ENCODE results near the gene WNT6. TPM values are rescaled to one million over a fixed set of nuclear protein-coding genes. Genes with fewer than 3 reads are reported as not detected.

The WNT6 gene
- total RNA-seq, result 1 to 10 TPM in 3 of 10 donors, under 1 TPM in 7; 0.15 to 2.9 (median 0.67) TPM
- 1 to 10 TPM; 1.1 to 3.0 TPM for polyA plus RNA-seq
- long read RNA-seq, donor 1, transcript WNT6-201 (4 exons, 1,703 nt), result major isoform, 5 of 5 reads
- long read RNA-seq, donor 1, partial matches to known transcripts, result 0 of 5 reads
- long read RNA-seq, donor 1, other reads (novel, unspliced or antisense), result 0 of 5 reads
- long read RNA-seq, donor 2, partial matches to known transcripts, result 2 of 6 reads
- long read RNA-seq, donor 2, other reads (novel, unspliced or antisense), result 1 of 6 reads
- long read RNA-seq, donor 3, result 0 reads

DNA sequence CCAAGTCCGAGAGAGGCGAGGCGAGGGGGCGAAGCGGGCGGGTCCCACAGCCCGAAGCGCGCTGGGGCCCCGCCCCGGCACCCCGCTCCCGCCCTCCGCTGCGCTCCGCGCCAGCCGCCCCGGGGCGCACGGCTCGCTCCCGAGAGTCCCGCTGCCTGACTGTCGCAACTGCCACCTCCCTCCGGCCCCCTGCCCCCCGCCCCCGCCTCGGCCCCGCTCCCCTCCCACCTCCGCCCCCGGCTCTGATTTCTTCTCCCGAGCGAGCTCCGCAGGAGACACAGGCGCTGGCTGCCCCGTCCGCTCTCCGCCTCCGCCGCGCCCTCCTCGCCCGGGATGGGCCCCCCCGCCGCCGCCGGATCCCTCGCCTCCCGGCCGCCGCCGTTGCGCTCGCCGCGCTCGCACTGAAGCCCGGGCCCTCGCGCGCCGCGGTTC is at the start of gene WNT6:
Gene WNT6 (plus strand): TSS at position 250 of the 432 bp plus-strand sequence. CDS start 233 bp downstream, outside the sequence.
- Histone ChIP-seq H3K27ac (peak within 1 kb of the TSS in 3 of 10 donors; percentile 19 to 39 (median 19)), H3K36me3 (no peaks in the 10 kb centered on the region), H3K9me3 (no peaks in the 10 kb centered on the region), H3K27me3 (peaks cover 8 to 98% (median 85%) of the 10 kb centered on the region in 7 donors), H3K4me1 (peaks cover 5 to 32% (median 16%) of the 10 kb centered on the region in 9 donors), H3K4me3 (peak within 1 kb of the TSS; percentile 24 to 54 (median 42))
- 0 to 1% methylated on average over 46 to 64 of the region's 64 CpGs for WGBS, 2 donors
- DNase-seq (no peak), ATAC-seq (peak in 2 of 8 donors; percentile 15 to 29)
- TF ChIP-seq CTCF (IDR thresholded peaks at IDR 0.05), result no peak
- intact Hi-C loops (cut with DNase I), result loop anchor here in 2 of 10 donors (10.0 kb wide), 1 partner anchor 295 kb away; no protein-coding TSS in a partner anchor

GRCh38 chr2:218810256-218810655 is 49.3 kb upstream of the WNT6 start:
- Histone ChIP-seq H3K27ac (no peak overlapping the region), H3K9me3 (no peaks in the 10 kb centered on the region), H3K27me3 (no peaks in the 10 kb centered on the region), H3K4me3 (no peak overlapping the region), H3K36me3 (peaks cover 0 to 34% (median 12%) of the 10 kb centered on the region in 9 donors), H3K4me1 (peaks cover 0 to 19% (median 11%) of the 10 kb centered on the region in 9 donors)
- TF ChIP-seq CTCF (IDR thresholded peaks at IDR 0.05), result no peak
- WGBS, 2 donors, result 72 to 73% methylated on average over 2 of the region's 2 CpGs
- no peak for DNase-seq
- ATAC-seq, result no peak
- intact Hi-C loops (cut with DNase I), result no loop called here

DNA sequence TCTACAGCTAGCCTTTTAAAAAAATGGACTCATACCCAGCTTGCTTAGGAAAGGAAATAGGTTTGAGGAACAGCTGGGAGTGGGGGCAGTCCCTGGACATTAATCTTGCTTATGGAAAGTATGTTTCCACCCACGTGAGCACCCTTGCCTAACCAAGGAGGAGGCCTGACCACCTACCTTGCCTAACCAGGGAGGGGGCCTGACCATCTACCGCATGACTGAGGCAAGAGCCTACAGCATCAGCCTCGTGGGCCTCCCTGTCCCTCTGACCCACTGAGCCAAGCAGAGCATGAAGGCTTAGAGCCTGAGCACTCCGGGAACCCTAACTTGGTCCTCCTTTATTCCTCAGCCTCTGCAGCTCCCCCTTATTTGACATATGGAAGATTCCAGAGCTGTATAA is 48.2 kb upstream of the WNT6 start:
- 71 to 83% methylated on average over 4 of the region's 4 CpGs for WGBS, 2 donors
- no peaks in the 10 kb centered on the region for H3K9me3 ChIP-seq
- no peak overlapping the region for H3K27ac ChIP-seq
- no peaks in the 10 kb centered on the region for H3K27me3 ChIP-seq
- intact Hi-C loops (cut with DNase I), result no loop called here
- DNase-seq (no peak), ATAC-seq (no peak)
- H3K4me1 ChIP-seq, result peaks cover 0 to 9% (median 2%) of the 10 kb centered on the region in 9 donors
- H3K36me3 ChIP-seq, result peaks cover 0 to 45% (median 12%) of the 10 kb centered on the region in 9 donors
- no peak overlapping the region for H3K4me3 ChIP-seq
- TF ChIP-seq CTCF (IDR thresholded peaks at IDR 0.05), result no peak

GRCh38 chr2:218812096-218812815 is 47.3 kb upstream of the WNT6 start:
- Histone ChIP-seq H3K27me3 (no peaks in the 10 kb centered on the region), H3K27ac (no peak overlapping the region), H3K36me3 (peaks cover 0 to 54% (median 12%) of the 10 kb centered on the region in 9 donors), H3K4me3 (no peak overlapping the region), H3K4me1 (peaks cover 0 to under 1% (median 0%) of the 10 kb centered on the region in 9 donors), H3K9me3 (no peaks in the 10 kb centered on the region)
- ATAC-seq (no peak), DNase-seq (no peak)
- intact Hi-C loops (cut with DNase I), result no loop called here
- WGBS, 2 donors, result 97% methylated on average over 21 of the region's 21 CpGs
- TF ChIP-seq CTCF (IDR thresholded peaks at IDR 0.05), result no peak

All from heart right ventricle (tissue), 16 donors.